GM19324 (cell line): Measurements from ENCODE around the gene PYGB.
"Not testable (repeated sequence)": the region's sequence is repeated elsewhere in the genome, so short reads cannot be mapped to it uniquely, and the experiment has no call there.

ENCODE experiments used
- ATAC-seq: cut with Tn5 transposase; IDR thresholded peaks from one replicate; pipeline ENCODE4 v1.9.1; 2021; ENCODE audit warnings: mild to moderate bottlenecking, moderate library complexity; ENCODE audit not compliant: unreplicated experiment, low FRiP score

The PYGB gene

GRCh38 chr20:25229486-25230165, 18.3 kb upstream of the PYGB start:
- no peak for ATAC-seq

GRCh38 chr20:25230166-25230831, 17.6 kb upstream of the PYGB start:
- peak; percentile 80 for ATAC-seq

GRCh38 chr20:25233016-25233772, 14.7 kb upstream of the PYGB start:
- ATAC-seq: no peak

GRCh38 chr20:25234009-25234849, 13.7 kb upstream of the PYGB start:
- not testable (repeated sequence) for ATAC-seq

GRCh38 chr20:25236450-25237304, 11.2 kb upstream of the PYGB start:
- ATAC-seq: no peak

GRCh38 chr20:25237610-25238318, 10.1 kb upstream of the PYGB start:
- ATAC-seq: no peak

- ATAC-seq: no peak
Measured at GRCh38 chr20:25238319-25239037, 9.4 kb upstream of the PYGB start.

GRCh38 chr20:25239387-25240370, 8.2 kb upstream of the PYGB start:
- ATAC-seq: no peak

GRCh38 chr20:25240851-25241658, 6.8 kb upstream of the PYGB start:
- not testable (repeated sequence) for ATAC-seq

GRCh38 chr20:25241659-25241955, 6.3 kb upstream of the PYGB start:
- ATAC-seq: not testable (repeated sequence)

- no peak for ATAC-seq
Measured at GRCh38 chr20:25242231-25242630, 5.7 kb upstream of the PYGB start.

- no peak for ATAC-seq
Measured at GRCh38 chr20:25243416-25243979, 4.4 kb upstream of the PYGB start.

GRCh38 chr20:25244976-25245375, 2.9 kb upstream of the PYGB start:
- no peak for ATAC-seq

- no peak for ATAC-seq
Measured at GRCh38 chr20:25245461-25245860, 2.4 kb upstream of the PYGB start.

GRCh38 chr20:25246182-25246999, 1.5 kb upstream of the PYGB start:
- no peak for ATAC-seq
